ENCODE data around the gene OR6N1. TPM values are rescaled to one million over a fixed set of nuclear protein-coding genes. Genes with fewer than 3 reads are reported as not detected.
A peak's percentile ranks its signal among the peaks of the same experiment; 100 is the strongest.

OR6N1 gene
- total and polyA plus RNA-seq, 9 of the 15 experiments (the other 6 are each of a cell fraction or from before 2014, with no cell fraction given) = 0.01 to 0.07 TPM; not detected in 7

- TF ChIP-seq ZNF592 (IDR thresholded peaks at IDR 0.05) (peak; percentile 45; the same call in 1 of the 2 replicates), ZNF511 (CRISPR knock-in tag; IDR thresholded peaks at IDR 0.05) (no peak), CC2D1A (IDR thresholded peaks at IDR 0.05) (no peak), CEBPG (CRISPR knock-in tag; IDR thresholded peaks at IDR 0.05) (no peak), CEBPG (tag; conservative IDR thresholded peaks at IDR 0.05 in 1 of 2, IDR thresholded peaks at IDR 0.05 in 1 of 2) (no peak), BRF2 (IDR thresholded peaks at IDR 0.05; ENCODE audit: borderline replicate concordance, insufficient read depth, insufficient read length) (no peak), TOE1 (IDR thresholded peaks at IDR 0.05; ENCODE audit: borderline replicate concordance) (0 out of 2 replicates have a peak, but pooled peaks have one; percentile 32), TOE1 (CRISPR knock-in tag; IDR thresholded peaks at IDR 0.05; ENCODE audit: borderline replicate concordance, low read depth) (no peak), IRF9 (tag; IDR thresholded peaks at IDR 0.05) (no peak), TFE3 (CRISPR knock-in tag; IDR thresholded peaks at IDR 0.05) (peak; percentile 81), HNRNPUL1 (IDR thresholded peaks at IDR 0.05; ENCODE audit: low read length) (no peak), ZNF778 (CRISPR knock-in tag; IDR thresholded peaks at IDR 0.05) (no peak), RFX7 (CRISPR knock-in tag; IDR thresholded peaks at IDR 0.05) (no peak), RAD51 (IDR thresholded peaks at IDR 0.05; ENCODE audit: borderline replicate concordance, low read depth) (peak; percentile 51; the same call in 1 of the 2 replicates), ZNF668 (CRISPR knock-in tag; IDR thresholded peaks at IDR 0.05) (no peak), ZNF717 (CRISPR knock-in tag; IDR thresholded peaks at IDR 0.05) (no peak), KLF16 (IDR thresholded peaks at IDR 0.05) (no peak), CGGBP1 (CRISPR knock-in tag; IDR thresholded peaks at IDR 0.05) (no peak), SRSF7 (optimal IDR thresholded peaks at IDR 0.05; ENCODE audit: low read depth, low read length) (no peak), TBL1XR1 (IDR thresholded peaks at IDR 0.05; ENCODE audit: low read length in 2 of 2) (no peak), MYNN (IDR thresholded peaks at IDR 0.05) (no peak), MYNN (CRISPR knock-in tag; IDR thresholded peaks at IDR 0.05) (no peak)
Measured at GRCh38 chr1:158731707-158732106, 40.3 kb downstream of the OR6N1 start (continued).

Measured in K562 (cell line).